GM19468 (cell line): ENCODE results near the gene CBX8.

ENCODE experiments used
- ATAC-seq: cut with Tn5 transposase; IDR thresholded peaks from one replicate; pipeline ENCODE4 v1.9.1; 2021; ENCODE audit warnings: mild to moderate bottlenecking, moderate library complexity, moderate number of reproducible peaks; ENCODE audit not compliant: unreplicated experiment; ENCODE audit errors: extremely low read depth

The CBX8 gene

GRCh38 chr17:79796444-79796762 is 474 bp downstream of the CBX8 start:
- no peak for ATAC-seq

DNA sequence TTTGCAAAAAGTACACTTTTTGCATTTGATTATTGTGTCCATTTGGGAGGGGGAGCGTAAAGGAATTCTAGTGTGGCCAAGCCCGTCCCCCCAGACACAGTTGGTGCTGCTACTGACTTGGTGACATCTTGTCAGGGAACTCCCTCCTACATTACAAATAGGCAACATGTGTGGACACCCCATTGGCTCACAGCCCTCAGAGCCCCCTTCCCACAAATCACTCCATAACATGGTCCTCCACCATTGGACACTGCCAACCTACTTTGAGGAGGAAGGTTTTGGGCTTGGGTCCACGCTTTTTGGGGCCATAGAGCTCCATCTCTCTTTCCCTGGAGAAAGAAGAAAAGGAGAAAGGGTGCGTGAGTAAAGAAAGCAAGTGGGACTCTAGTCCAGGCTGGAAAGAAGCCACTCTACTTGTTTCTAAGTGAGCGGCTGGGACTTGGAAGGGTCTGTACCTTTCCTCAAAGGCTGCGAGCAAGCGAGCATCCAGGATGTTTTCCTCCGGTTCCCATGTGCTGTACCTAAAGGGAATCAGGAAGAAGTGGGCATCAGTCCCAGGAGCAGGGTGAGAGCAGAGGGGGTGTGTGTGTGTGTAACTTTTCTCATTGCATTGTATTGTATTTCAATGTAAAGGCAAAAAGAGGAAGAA is 958 bp downstream of the CBX8 start:
- ATAC-seq = no peak

- ATAC-seq = no peak
These were observed 2.0 kb downstream of the CBX8 start for GRCh38 chr17:79794659-79795511.

- no peak for ATAC-seq
These were observed 3.0 kb downstream of the CBX8 start for GRCh38 chr17:79793924-79794304.

DNA sequence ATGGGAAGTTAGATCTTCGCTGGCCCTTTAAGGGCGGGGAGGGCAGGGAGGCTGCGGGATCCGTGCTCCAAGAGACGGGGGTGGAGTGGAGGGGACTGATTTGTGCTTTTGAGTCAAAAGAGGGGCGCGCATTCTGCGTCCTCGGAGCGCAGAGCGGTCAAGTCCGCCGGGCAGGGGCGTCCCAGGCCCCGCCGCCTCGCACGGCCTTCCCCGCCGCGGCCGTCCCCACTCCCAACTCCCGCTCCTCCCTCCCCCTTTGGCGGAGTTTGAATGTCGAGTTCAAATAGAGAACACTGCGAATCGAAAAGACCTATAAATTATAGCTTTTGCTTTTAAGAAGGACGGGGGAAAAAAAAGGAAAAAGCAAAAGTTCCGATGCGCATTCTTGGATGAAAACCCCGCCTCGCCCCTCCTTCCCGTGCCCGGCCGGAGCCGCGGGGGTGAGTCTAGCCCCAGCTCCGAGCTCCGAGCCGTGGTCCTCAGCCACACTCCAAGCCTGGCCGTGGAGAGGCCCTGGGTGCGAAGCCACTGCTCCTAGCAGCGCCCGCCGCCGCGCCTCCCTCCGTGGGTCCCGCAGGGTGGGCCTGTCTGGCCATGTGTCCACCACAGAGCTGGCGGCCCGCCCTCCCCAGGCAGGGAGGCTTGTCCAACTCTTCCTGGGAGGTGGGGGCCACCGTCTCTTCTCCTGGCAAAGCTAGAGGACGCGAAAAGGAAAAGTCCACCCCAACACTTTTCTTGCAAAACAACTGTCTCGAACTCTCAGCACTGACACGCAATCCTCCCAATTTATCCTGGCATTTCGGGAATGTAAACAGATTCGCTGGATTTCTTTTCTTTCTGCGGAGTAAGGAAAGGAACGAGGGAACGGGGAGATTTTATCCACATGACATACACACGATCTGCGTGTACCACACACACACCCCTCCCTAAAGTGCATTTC is 3.6 kb downstream of the CBX8 start:
- ATAC-seq = no peak

- ATAC-seq = no peak
These were observed 4.5 kb downstream of the CBX8 start for GRCh38 chr17:79792341-79792871.

- no peak for ATAC-seq
These were observed 5.1 kb downstream of the CBX8 start for GRCh38 chr17:79791735-79792161.

DNA sequence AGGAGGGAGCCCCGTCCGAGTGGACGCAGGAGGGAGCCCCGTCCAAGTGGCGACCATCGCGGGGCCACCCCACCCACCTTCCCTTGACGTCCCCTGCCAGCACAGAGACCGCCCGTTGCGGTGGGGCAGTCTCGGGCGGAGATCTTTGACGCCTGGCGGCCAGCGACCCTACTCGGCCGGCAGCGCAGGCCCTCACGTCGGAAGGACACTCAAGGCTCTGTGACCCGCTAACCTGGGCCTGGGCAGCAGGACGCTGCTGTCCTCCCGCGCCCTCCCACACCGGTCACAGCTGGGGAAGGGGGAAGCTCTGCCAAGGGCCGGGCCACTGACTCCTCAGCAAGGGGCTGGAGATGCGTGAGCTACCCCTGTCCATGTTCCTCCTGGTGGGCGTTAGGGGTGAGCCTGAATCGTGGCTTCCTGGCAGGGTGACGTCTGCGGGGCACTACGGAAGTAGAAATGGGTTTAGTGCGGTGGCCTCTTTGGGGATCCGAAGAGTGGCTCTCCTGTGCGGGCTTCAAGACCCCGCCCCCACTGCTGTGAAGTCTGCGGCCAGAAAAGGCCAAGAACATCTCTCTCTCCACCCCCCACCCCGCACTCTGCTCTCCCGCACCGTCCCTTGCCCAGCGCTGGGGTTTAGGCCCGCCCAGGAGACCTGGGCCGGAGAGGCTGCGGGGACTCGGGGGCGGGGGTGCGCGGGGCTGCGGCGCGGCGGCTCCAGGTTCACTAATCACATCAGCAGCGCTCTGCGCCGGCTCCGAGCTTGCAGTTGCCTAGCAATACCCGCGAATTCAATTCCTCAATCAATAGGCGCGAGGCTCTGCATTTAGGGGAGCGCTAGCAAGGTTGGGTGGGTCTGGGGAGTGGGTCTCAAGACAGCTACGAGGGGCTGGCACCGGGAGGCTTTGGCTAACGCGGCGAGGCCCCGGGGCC is 5.8 kb downstream of the CBX8 start:
- no peak for ATAC-seq

GRCh38 chr17:79789943-79790804 is 6.7 kb downstream of the CBX8 start:
- ATAC-seq = no peak

- no peak for ATAC-seq
These were observed 7.6 kb downstream of the CBX8 start for GRCh38 chr17:79788989-79789942.

DNA sequence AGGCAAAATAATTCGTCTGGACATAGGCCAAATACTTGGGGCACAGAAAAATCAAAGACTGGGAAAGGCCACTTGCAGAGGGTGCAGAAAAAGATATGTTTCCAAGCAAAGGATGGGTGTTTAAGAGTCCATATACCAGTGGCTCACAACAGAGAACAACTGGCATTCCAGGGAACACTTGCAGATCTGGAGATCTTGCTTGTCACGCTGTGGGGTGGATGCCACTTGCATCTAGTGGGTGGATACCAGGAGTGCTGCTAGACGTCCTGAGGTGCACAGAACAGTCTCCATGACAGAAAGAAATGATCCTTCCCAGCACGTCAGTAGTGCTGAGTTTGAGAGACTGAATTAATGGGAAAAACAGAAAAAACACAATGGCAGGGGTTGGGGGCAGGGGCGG is 8.4 kb downstream of the CBX8 start:
- ATAC-seq = no peak

GRCh38 chr17:79786930-79787643 is 9.8 kb downstream of the CBX8 start:
- ATAC-seq = no peak

DNA sequence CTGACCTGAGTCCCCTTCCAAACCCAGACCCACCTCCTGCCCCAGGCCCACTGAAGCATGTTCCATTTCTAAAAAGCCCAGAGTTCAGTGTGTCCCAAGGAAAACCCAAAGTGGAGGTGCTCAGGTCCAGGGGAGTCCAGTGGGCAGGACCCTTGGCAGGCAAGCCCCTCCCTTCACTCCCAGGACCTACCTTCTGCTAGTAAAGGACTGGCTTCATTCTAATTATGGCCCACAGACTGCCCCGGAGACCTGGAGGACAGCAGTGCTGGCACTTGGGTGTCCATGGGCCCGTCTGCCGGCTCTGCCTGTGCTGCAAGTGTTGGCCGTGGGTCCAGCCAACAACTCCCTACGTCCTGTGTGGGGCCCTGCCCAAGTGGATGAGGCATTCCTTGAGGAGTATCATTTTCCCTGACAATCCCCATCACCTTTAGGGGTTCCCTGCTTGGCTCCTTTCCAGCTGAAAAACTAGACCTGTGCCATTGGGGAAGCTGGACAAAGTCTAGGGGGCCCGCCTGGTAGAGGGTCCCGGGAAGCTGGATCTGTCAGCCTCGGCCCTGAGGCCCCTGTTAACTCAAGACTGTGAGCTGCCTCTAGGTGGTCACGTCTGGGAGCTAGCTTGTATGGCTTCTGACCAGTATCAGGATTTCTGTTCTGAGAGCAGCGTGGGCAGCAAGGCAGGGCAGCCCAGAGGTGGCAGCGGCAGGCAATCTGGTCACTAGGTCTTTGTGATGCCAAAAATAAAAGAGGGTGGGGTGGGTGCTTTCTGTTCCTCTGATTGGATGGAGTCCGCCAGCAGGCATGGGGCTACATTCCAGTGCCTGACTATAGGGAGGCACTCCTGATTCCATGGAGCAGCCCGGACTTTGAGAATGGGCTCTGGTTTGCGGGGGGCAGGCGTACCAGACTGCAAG is 10.7 kb downstream of the CBX8 start:
- no peak for ATAC-seq

GRCh38 chr17:79785017-79785899 is 11.6 kb downstream of the CBX8 start:
- ATAC-seq = no peak
